K562 (cell line): ENCODE data around the gene HOXB3. TPM values are rescaled to one million over a fixed set of nuclear protein-coding genes. Genes with fewer than 3 reads are reported as not detected.

Experiments used
- AFF1 ChIP-seq, 2 experiments: fragments of 450-650 bp; IDR thresholded peaks; 2 replicates each; pipeline ENCODE4 v1.6.1; 2018; ENCODE audit warnings: mild to moderate bottlenecking in 2 of 2, low read depth in 1 of 2; ENCODE audit not compliant: partially characterized antibody in 2 of 2
- ARHGAP35 ChIP-seq: fragments of 450-650 bp; IDR thresholded peaks from 2 replicates; pipeline ENCODE4 v1.6.1; 2018; ENCODE audit not compliant: partially characterized antibody
- ARID1B ChIP-seq: fragments of 450-650 bp; IDR thresholded peaks from 2 replicates; pipeline ENCODE4 v1.6.1; 2016; ENCODE audit warnings: antibody characterized with exemption, mild to moderate bottlenecking, inconsistent platforms
- CHD2 ChIP-seq: IDR thresholded peaks from 2 replicates; pipeline ENCODE4 v1.6.1; 2011; ENCODE audit warnings: low read depth, low read length
- CXXC5 ChIP-seq: fragments of 250-450 bp; sonication (Bioruptor Pico); IDR thresholded peaks from 2 replicates; pipeline ENCODE4 v1.8.0; 2022; ENCODE audit warnings: inconsistent platforms, mild to moderate bottlenecking, moderate library complexity
- EHMT2 ChIP-seq: fragments of 450-650 bp; IDR thresholded peaks from 2 replicates; pipeline ENCODE4 v1.6.1; 2018; ENCODE audit warnings: antibody characterized with exemption
- EP400 ChIP-seq: fragments of 450-650 bp; IDR thresholded peaks from 2 replicates; pipeline ENCODE4 v1.6.1; 2017; ENCODE audit warnings: antibody characterized with exemption, mild to moderate bottlenecking, moderate library complexity
- HIVEP1 ChIP-seq: fragments of 250-450 bp; sonication (Bioruptor Pico); IDR thresholded peaks from 2 replicates; pipeline ENCODE4 v1.4.0; 2020; ENCODE audit warnings: mild to moderate bottlenecking
- NR0B1 ChIP-seq: fragments of 450-650 bp; IDR thresholded peaks from one replicate; pipeline ENCODE4 v1.6.1; 2018; ENCODE audit warnings: mild to moderate bottlenecking, moderate library complexity; ENCODE audit not compliant: partially characterized antibody
- RB1 ChIP-seq: fragments of 450-650 bp; IDR thresholded peaks from 2 replicates; pipeline ENCODE4 v1.6.1; 2017; ENCODE audit warnings: low read depth, mild to moderate bottlenecking
- RNF2 ChIP-seq: sonication (generic); IDR thresholded peaks from 2 replicates; pipeline ENCODE4 v1.6.1; 2016
- SMAD4 ChIP-seq: fragments of 250-450 bp; sonication (Bioruptor Pico); conservative IDR thresholded peaks from 2 replicates; pipeline ENCODE4 v1.8.0; 2021; ENCODE audit warnings: inconsistent platforms, mild to moderate bottlenecking, moderate library complexity
- SMARCE1 ChIP-seq: fragments of 450-650 bp; IDR thresholded peaks from 2 replicates; pipeline ENCODE4 v1.7.1; 2016; ENCODE audit warnings: mild to moderate bottlenecking
- TGIF2 ChIP-seq: sonication (generic); formaldehyde crosslinking; IDR thresholded peaks from 2 replicates; pipeline ENCODE4 v1.8.1; 2022; ENCODE audit warnings: mild to moderate bottlenecking, missing genetic modification reagents, moderate library complexity
- VEZF1 ChIP-seq: fragments of 200-800 bp; sonication (Bioruptor generic); IDR thresholded peaks from 2 replicates; pipeline ENCODE4 v1.6.1; 2017; ENCODE audit warnings: missing genetic modification characterization, missing compliant biosample characterization
- ZC3H4 ChIP-seq: sonication (generic); formaldehyde crosslinking; IDR thresholded peaks from 2 replicates; pipeline ENCODE4 v1.9.0; 2021; ENCODE audit warnings: missing genetic modification reagents, borderline replicate concordance
- ZNF175 ChIP-seq: fragments of 200-800 bp; sonication (Bioruptor generic); IDR thresholded peaks from 2 replicates; pipeline ENCODE4 v1.6.1; 2016; ENCODE audit warnings: low read depth, mild to moderate bottlenecking, missing genetic modification characterization, missing compliant biosample characterization
- ZNF766 ChIP-seq: fragments of 200-800 bp; sonication (Bioruptor generic); conservative IDR thresholded peaks from 2 replicates; pipeline ENCODE4 v1.6.1; 2016; ENCODE audit warnings: missing genetic modification characterization, missing compliant biosample characterization
- polyA plus RNA-seq, 8 experiments: library from polyadenylated mRNA; depleted of rRNA in 4 of 8; stranded (reverse) in 5 of 8; unstranded in 3 of 8; fragments of >200 nt; fragmentation: Nextera tagmentation in 2 of 8; fragmentation: Illumina TruSeq in 1 of 8; extraction: Ambion mirVana in 2 of 8; extraction: Trizol in 1 of 8; gene quantifications; 2 replicates each; pipeline versions ENCODE4 v1.2.1 to v1.2.3, GENCODE V29; 2011 to 2014; ENCODE audit warnings: inconsistent platforms in 1 of 8, missing spikeins in 1 of 8
- total RNA-seq, 7 experiments: library from RNA; depleted of rRNA in 6 of 7; stranded (reverse); fragments of >200 nt in 6 of 7; fragmentation: Illumina TruSeq in 2 of 7; extraction: Trizol in 2 of 7; gene quantifications; 2 replicates each; pipeline versions ENCODE4 v1.2.1 to v1.2.3, GENCODE V29; 2011 to 2021; ENCODE audit warnings: low replicate concordance in 1 of 7

HOXB3 gene
- total and polyA plus RNA-seq, 9 of the 15 experiments (the other 6 are each of a cell fraction or from before 2014, with no cell fraction given): 2.4 to 41.3 (median 20.2) TPM

GRCh38 chr17:48576479-48577309 is 13.3 kb downstream of the HOXB3 start (continued):
- peak in 1 of 2 experiments; percentile 20 for TF ChIP-seq AFF1 (IDR thresholded peaks at IDR 0.05; ENCODE audit: low read depth in 1 of 2, partially characterized antibody in 2 of 2)
- peak; percentile 28; the same call in 1 of the 2 replicates for TF ChIP-seq EP400
- peak; percentile 38; the same call in 1 of the 2 replicates for TF ChIP-seq ZNF175 (CRISPR knock-in tag)
- TF ChIP-seq RNF2: 0 out of 2 replicates have a peak, but pooled peaks have one; percentile 32
- TF ChIP-seq ZC3H4: 0 out of 2 replicates have a peak, but pooled peaks have one; percentile 42
- TF ChIP-seq ARHGAP35: no peak
- TF ChIP-seq SMARCE1: 0 out of 2 replicates have a peak, but pooled peaks have one; percentile 13
- TF ChIP-seq SMAD4 (CRISPR knock-in tag): peak; percentile 33
- 0 out of 2 replicates have a peak, but pooled peaks have one; percentile 6 for TF ChIP-seq ARID1B
- no peak for TF ChIP-seq CHD2
- no peak for TF ChIP-seq NR0B1
- TF ChIP-seq ZNF766 (CRISPR knock-in tag): peak; percentile 9; the same call in 1 of the 2 replicates
- TF ChIP-seq VEZF1 (CRISPR knock-in tag): peak; percentile 57
- peak; percentile 25; the same call in 1 of the 2 replicates for TF ChIP-seq RB1
- TF ChIP-seq EHMT2: no peak
- TF ChIP-seq CXXC5 (CRISPR knock-in tag): peak; percentile 57
- no peak for TF ChIP-seq TGIF2 (CRISPR knock-in tag)
- TF ChIP-seq HIVEP1 (CRISPR knock-in tag): 0 out of 2 replicates have a peak, but pooled peaks have one; percentile 16
